NOMO-1 treated with DMSO at 0.1 percent for 48 hours (cell line): ENCODE results near the gene GNS.
"Not testable (repeated sequence)": the region's sequence is repeated elsewhere in the genome, so short reads cannot be mapped to it uniquely, and the experiment has no call there.

Experiments used
- DNase-seq: peaks from one replicate; lab custom pipeline; 2025; ENCODE audit not compliant: unreplicated experiment; lab: John Stamatoyannopoulos, UW

GNS gene

DNA sequence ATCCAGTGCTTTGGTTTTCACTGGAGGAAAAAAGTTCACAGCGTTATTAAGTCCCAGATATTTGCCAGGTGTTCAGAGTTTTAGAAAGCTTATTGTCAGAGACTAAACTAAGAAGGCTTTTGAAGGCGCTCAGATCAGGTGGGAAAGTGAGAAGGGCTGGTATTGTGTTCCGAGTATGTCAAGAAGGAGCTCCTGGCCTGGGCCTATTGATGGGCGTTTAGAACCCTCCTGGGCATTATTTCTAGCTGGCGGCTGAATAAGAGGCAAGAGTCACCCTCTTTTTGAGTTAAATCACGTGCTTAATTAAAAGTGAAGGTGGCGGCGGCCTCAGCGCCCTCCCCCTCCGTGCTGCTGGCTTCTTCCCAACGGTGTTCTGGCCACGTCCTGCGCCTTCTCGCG is 20.9 kb upstream of the GNS start:
- DNase-seq: no peak

DNA sequence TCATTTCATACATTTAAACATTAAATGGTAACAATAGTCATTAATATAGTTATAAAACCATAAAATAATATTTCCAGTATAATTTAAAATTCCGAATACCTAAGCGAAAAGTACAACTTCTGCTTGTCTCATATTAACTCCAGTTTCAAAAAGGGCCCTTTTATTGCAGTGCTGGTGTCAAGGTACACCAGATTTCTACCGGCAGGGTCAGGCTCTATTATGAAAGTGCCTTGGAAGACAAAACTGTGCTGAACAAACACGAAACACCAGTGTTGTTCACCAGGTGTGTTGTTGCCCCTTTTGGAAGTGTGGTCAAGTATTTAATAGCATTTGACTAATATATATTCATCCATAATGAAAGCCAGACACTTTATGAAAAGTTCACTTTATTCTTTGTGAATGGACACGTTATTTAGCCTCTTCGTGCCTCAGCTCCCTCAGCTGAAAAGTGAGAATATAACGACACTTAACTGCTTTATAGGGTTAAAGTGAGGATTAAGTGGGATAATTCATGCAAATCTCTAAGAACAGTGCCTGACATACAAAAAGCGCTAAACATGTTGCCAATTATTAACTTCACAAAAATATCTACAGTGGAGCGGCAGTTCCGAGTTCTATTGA is 20.3 kb upstream of the GNS start:
- DNase-seq: no peak

DNA sequence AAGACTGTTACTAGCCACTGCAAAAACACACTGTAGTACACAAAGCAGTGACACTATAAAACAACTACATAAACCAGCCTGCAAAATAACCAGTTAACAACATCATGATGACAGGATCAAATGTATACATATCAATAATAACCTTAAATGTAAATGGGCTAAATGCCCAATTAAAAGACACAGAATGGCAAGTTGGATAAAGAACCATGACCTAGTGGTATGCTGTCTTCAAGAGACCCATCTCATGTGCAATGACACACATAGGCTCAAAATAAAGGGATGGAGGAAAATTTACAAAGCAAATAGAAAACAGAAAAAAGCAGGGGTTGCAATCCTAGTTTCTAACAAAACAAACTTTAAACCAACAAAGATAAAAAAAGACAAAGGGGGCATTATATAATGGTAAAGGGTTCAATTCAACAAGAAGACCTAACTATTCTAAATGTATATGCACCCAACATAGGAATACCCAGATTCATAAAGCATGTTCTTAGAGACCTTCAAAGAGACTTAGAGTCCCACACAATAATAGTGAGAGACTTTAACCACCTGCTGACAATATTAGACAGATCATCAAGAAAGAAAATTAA is 16.0 kb upstream of the GNS start:
- not testable (repeated sequence) for DNase-seq

DNA sequence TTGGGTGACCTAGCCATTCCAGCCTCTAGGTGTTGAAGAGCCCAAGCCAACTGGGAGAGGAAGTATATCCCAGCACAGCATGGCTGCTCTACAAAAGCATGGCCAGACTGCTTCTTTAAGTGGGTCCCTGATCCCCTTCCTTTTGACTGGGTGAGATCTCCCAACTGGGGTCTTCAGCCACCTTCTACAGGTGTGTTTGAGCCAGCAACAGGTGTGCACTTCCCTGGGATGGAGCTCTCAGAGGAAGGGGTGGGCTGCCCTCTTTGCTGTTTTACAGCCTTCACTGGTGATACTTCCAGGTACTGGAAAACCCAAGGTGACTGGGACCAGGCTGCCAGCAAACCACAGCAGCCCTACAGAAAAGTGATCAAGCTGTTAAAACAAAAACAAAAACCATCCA is 14.2 kb upstream of the GNS start:
- DNase-seq: no peak

DNA sequence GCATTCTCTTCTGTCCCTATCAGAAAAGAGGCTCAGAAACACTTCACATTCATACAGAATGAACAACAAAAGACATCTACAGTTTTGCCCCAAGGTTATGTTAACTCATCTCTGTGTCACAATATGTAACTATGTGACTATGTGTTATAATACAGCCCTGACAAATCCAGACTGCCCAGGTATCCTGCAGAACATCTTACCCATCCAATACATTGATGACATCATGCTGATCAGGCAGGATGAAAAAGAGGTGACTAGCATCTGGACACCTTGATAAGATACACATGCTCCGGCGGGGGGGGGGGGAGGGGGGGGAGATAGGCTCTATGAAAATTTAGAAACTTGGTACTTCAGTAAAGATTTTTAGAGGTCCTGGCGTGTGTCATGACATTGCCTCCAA is 8.3 kb upstream of the GNS start:
- no peak for DNase-seq

DNA sequence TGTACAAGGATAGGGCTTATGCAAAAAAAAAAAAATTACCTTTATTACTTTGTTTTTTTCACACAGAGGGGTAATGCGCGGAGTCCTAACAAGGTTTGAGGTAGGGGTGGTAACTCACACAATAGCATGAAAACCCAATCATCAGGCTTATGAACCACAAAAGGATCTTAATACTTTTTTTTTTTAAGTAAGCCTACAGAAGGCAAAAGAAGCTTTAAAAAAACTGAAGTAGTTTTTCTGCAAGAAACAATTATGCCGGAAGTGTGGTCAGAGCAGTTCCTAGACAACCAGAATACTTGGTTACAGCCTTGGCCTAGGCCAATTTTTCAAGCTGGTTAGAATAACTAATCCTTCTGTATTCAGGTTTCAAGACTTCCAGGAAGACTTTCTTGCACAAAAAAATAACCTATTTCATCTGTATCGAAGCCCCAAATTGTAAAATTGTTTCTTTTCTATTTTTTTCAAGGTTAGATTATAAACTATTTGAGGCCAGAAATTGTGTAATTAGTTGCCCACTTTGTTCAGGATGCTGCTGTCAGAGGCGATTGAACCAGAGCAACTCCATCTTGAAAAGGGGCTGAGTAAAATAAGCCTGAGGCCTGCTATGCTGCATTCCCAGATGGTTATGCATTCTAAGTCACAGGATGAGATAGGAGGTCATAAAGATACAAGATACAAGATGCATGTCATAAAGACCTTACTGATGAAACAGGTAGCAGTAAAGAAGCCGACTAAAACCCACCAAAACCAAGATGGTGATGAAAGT is 1.8 kb upstream of the GNS start:
- peak; percentile 81 for DNase-seq

DNA sequence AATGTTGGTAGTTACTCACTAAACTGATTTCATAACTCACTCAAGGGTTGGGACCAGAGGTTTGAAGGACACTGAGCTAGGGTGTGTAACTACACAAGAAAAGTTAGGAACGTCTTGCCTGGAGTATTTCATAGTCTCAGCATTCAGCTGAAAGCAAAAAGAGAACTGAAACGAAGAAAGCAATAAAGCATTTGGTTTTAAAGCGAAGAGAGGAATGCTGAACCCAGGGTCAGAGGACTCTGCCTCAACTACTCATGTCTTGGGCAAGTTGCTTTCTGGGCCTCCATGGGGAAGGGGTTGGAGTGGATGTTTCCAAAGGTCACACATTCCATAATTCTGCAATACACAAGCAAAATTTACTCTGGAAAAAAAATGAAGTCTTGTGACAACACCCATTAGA is 1.4 kb downstream of the GNS start:
- DNase-seq: peak; percentile 62

DNA sequence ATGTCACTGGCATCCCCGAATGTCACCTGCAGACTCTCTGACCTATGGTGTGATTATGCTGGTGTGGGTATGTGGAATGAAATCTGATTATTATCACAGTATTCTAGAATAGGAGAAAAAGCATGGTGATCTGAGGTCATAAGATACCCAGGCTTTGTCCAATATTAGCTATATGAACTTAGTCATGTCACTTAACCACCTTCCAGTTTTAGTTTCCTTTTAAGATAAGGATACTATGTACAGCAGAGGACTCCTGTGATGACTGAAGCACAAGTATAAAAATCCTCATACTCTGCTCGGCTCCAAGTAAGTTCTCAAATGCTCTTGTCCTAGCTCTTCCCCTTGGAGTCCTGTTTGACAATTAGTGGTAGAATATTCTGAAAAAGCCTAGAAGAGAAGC is 2.8 kb downstream of the GNS start:
- no peak for DNase-seq

DNA sequence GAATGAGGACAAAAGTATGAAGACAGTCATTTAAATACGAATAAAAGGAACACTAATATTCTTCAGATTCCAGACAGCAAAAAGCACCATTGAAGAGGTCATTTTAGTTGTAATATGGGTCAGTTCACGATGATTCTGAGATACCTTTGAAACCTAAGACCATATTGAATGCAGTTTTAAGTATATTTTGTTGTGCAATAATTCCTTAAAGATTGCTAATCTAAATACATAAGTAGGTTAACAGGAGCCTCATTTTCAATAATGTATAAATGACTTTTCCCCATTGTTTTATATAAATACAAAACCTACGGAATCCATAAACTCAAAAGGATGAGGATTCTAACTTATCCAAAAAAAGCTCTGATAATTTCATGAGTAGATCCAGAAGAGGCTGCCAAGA is 5.8 kb downstream of the GNS start:
- DNase-seq: no peak

DNA sequence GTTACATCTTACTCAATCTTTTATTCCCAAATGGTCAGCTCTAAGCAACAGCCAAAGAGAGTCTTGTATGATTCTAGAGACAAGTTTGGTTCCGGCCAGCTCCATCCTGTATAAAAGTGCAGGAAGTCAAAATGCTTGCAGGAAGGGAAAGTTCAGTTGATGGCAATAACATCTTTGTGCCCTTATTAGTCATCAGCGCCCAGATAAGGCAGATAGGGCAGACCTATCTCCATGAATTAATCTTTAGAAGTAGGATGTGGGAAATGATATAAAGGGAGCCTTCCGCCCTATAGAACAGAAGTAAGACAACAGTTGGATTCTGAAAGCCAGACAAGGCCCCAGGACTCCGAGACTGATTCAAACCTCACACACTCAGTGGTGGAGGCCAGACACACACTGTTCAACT is 6.4 kb downstream of the GNS start:
- no peak for DNase-seq

DNA sequence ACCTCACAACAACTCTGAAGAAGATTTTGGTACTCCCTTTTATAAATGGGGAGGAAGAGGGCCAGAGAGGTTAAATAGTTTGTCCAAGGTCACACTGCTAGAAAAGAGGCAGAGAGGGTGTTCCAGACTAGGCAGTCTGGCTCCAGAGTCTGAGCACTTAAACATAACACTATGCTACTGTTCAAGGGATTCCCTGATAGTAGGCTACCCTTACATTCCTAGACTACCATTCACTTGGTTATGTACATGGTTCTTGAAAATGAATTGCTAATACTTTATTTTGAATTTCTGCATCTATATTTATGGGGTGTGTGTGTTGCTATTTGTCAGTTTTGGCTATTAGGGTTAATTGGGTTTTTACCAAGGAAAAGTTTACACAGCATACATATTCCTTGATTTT is 7.2 kb downstream of the GNS start:
- no peak for DNase-seq

DNA sequence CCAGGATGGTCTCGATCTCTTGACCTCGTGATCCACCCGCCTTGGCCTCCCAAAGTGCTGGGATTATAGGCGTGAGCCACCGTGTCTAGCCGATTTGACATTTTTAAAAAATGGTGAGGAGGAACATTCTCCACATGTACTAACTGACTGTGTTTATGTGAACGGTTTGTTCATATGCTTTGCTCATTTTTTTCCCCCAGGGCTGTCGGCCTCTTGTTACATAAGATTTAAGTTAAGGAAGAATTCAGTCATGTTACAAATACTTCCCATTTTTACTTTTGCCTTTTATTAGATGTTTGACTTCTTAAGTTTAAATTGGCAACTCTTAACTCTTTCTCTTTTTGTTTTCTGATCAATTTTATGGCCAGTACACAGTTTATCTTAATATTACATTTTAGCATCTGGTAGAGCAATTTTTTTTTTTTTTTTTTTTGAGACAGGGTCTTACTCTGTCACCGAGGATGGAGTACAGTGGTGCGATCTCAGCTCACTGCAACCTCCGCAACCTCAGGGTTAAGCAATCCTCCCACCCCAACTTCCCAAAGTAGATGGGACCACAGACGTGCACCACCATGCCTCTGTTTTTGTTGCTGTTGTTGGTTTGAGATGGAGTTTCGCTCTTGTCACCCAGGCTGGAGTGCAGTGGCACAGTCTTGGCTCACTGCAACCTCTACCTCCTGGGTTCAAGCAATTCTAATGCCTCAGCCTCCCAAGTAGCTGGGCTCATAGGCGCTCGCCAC is 9.6 kb downstream of the GNS start:
- DNase-seq: peak; percentile 82

DNA sequence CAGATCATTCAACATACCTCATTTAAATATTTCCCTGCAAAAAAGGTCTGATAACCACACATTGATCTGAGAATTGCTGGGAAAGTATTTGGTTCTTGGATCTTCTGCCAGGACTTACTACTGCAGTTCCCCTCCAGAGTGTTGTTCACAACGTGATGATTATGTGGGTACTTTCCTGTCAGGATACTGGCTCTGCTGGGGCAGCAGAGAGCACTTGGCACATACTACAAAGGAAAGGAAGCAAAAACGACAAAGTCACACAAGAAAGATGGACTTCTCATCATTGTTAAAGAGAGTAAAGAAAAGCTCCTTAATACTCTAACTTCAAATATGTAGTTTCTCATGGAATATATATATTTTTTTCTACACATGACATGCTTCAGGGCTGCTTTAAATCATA is 11.5 kb downstream of the GNS start:
- DNase-seq: no peak

DNA sequence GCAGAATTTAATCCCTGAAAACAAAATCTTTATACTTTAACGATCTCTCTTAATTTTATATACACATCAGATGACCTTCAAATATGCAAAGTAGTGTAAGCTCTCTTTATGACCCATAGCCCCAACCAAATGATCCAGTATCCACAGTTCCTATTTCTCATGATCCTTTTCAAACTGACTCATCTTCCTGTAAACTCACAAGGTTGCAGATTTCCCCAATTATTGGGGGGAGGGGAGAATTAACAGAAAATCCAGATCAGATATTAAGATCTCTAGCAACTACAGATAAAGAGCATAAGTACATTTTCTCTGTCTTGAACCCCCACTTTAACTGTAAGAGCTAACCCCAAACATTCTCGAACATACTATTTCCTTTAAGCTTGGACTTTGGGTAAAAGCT is 12.5 kb downstream of the GNS start:
- DNase-seq: peak; percentile 10

DNA sequence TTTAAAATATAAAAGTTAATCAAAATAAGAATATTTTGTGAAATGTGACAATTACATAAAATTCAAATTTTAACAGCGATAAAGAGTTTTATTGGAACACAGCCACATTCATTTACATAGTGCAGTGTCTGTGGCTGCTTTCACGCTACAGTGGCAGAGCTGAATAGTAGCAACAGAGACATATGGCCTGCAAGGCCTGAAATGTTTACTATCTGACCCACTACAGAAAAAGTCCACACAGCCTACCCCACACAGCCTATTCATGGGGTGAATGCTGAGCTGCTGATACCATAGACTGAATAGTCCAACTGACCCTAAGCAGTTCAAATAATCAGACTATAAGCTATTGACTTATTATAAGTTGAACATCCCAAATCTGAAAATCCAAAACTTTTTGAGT is 13.2 kb downstream of the GNS start:
- no peak for DNase-seq

DNA sequence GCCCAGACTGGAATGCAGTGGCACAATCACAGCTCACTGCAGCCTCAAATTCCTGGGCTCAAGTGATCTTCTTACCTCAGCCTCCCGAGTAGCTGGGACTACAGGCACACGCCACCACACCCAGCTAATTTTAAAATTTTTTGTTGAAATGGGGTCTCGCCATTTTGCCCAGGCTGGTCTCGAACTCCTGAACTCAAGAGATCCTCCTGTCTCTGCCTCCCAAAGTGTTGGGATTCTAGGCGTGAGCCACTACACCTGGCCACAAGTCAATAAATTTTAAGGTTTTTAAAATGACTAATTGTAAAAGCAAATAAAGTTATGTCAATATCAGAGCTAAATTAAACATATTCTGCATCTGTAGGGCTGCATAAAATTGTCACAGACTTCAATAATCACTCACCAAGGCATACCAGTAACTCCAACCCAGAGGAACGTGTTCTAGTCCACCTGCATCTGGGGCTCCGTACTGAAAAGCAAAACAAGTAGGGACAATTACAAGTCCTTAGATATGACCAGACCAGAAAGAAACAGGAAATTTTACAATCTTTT is 13.9 kb downstream of the GNS start:
- DNase-seq: no peak

DNA sequence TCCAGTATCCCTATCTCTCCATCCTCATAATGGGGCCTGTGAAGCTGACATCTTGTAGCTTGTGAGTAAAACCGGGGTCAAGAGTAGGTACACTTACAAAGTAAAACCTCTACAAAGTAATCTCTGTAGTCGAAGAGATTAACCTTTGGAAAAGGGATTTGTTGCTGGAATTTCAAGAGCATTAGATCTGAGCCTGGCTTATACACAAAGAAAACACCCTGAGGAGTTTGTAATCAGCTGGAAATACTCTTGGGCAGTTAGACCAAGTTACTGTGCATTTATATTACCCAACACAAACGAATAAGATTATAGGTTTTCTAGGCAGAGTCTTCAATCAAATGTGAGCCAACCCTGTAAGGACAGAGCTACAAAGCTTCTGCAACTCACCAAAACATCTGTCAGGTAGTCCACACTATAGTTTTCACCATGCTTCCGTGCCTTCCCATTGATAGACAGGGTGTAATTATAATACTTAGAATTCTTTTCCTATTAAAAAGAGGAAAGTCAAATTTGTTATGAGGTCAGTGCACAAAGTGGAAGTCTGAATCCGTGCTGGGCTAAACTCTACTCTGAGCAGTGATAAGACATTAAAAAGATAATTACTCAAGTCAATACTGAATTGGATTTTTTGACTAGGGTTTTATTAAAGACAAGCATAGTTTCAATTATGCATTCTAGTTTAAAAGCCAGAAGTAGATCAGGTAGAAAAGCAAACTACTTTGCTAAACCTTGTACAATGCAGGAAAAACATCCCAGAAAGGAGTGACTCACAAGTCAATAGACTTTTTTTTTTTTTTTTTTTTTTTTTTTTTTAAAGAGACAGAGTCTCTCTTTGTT is 14.6 kb downstream of the GNS start:
- no peak for DNase-seq

DNA sequence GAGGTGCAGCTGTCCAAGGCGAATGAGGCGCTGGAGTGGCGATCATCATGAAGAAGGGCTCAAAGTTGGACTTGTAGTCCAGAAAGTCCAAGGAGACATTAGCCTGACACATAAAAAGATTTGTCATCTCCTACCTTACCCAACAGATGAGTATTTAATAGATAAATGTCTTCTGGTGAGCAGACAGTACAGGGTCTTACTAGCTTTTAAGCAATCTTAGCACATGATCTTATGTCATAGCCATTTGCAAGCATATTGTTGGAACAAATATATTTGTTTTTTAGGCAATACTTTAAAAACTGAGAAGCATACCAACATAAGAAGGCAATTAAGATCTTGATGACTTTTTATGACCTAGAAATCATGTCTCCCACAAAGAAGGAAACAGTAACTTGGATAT is 16.0 kb downstream of the GNS start:
- DNase-seq: no peak

DNA sequence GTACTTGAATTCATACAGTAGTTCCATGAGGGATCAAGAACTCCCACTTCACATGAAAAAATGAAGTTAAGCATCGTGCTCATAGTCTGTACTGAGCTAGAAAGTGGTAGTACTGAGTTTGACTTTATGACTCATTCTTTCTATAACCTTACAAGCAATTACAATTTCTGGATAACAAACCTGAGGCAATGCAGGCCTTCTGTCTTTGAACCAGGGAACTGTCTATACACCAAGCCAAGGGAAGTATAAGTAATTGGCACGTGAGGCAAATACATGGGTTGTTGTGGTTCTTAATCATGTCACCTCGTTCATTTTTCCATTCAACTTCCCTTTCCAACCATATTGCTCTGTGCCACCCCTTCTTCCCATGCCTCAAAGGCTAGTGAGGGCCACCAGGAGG is 16.8 kb downstream of the GNS start:
- DNase-seq: no peak

DNA sequence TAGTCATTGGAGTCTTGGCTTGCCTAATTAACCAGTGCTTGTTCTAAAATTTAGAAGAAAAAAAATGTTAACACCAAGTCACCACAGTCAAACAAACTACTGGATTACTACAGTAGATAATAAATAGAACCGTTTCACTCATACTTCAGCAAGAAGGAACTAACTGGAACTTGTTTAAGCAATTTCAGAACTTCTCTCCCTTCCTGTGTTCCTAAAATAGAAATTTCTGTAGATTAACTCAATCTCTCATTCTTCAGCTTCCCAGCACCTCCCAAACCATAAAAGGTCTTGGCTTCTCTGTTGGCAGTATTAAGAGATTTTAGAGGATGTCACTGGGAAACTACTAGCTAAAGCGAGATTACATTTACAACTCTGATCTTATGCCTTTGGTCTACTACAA is 18.6 kb downstream of the GNS start:
- DNase-seq: peak; percentile 33

DNA sequence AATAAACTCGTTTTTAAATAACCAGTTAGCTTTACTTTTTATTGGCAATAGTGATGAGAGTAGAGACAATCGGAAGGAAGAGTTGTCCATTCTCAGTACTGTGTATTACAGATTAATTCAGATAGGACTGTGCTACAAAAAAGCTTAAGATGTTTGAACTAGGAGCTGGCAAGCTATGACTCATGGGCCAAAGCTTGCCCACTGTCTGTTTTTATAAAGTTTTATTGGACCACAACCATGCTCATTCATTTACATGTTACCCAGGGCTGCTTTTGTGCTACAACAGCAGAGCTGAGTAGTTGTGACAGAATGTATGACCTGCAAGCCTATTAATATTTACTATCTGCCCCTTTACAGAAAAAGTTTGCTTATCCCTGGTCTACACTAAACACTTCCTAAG is 19.4 kb downstream of the GNS start:
- DNase-seq: no peak
